ENCODE measurements around the gene ZNF516. TPM values are rescaled to one million over a fixed set of nuclear protein-coding genes. Genes with fewer than 3 reads are reported as not detected.

Gene ZNF516
- total and polyA plus RNA-seq, 2 of the 4 experiments (the other 2 are of a cell fraction): 7.9 to 16.9 TPM

DNA sequence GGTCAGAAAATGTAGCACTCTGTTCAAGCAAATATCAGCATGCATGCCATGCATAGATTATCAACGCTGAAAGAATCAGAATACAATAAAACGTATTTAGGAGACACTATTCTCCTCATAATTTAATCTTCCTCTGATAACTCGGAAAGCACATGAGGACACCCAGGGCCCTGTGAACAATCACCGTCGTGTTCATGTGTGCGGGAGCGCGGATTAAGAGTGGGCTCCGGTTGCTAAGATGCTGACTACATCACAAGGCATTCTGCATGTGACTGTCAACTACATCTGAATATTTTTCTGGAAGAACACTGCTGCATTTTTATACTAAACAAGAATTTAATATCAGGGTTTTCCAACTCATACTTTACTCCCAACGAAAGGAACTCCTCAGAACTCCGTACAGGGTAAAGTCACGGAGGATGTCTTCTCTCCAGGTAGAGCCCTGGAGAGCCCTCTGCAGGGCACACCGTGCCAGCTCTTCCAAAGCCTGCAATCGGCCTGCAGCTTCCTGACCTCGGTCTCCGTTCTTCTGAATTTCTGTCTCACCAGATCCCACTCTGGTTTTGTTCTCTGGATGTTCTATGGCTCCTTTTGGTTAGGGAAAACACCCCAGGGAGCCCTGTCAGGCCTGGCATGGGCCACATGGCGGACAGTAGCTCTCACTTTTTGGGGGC lies 59.6 kb downstream of the ZNF516 start:
- in situ Hi-C loops (cut with MboI; ENCODE audit: low sequenced_read_pairs) (no loop called here), dilution Hi-C loops (cut with HindIII; ENCODE audit: low sequenced_read_pairs, unreplicated experiment) (no loop called here), intact Hi-C loops (cut with micrococcal nuclease) (no loop called here)
- H4K5ac ChIP-seq (ENCODE audit: low read depth, low read length): no peak overlapping the region
- TF ChIP-seq, protein P1, sequence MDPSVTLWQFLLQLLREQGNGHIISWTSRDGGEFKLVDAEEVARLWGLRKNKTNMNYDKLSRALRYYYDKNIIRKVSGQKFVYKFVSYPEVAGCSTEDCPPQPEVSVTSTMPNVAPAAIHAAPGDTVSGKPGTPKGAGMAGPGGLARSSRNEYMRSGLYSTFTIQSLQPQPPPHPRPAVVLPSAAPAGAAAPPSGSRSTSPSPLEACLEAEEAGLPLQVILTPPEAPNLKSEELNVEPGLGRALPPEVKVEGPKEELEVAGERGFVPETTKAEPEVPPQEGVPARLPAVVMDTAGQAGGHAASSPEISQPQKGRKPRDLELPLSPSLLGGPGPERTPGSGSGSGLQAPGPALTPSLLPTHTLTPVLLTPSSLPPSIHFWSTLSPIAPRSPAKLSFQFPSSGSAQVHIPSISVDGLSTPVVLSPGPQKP (IDR thresholded peaks at IDR 0.05; ENCODE audit: borderline replicate concordance, low read depth, low read length): no peak
- TF ChIP-seq RCOR1 (IDR thresholded peaks at IDR 0.05; ENCODE audit: insufficient replicate concordance, low read length): no peak
- peaks cover 49% of the 10 kb centered on the region for H3K36me3 ChIP-seq (ENCODE audit: control insufficient read depth, insufficient read depth, low read length)
- 70% methylated on average over 2 of the region's 17 CpGs; no CpG with 5 or more reads in 1 of the 2 experiments for WGBS, 2 experiments (ENCODE audit: extremely low coverage in 2 of 2, insufficient read length in 1 of 2)
- no peak overlapping the region for H2BK5ac ChIP-seq (ENCODE audit: low read depth, low read length, poor library complexity, severe bottlenecking)
- no peak overlapping the region for H3K27ac ChIP-seq (ENCODE audit: insufficient read depth, low read length)
- POLR2A ChIA-PET (ENCODE audit: unreplicated experiment): no interaction called here
- H3K56ac ChIP-seq (ENCODE audit: extremely low read depth, insufficient read depth, low read length): no peak overlapping the region
- H2BK20ac ChIP-seq (ENCODE audit: low read depth, low read length): no peak overlapping the region
- H3K9ac ChIP-seq (ENCODE audit: low read depth, low read length): no peak overlapping the region
- H2BK120ac ChIP-seq (ENCODE audit: low read depth, low read length): no peak overlapping the region
- ATAC-seq (ENCODE audit: low read depth) (no peak), DNase-seq (no peak)
- no peak overlapping the region for H3K4me2 ChIP-seq (ENCODE audit: low read depth, low read length)
- no peaks in the 10 kb centered on the region for H3K9me3 ChIP-seq (ENCODE audit: control insufficient read depth, insufficient read depth, low read length)
- no TSS peak for BruUV-seq (replicated peaks)
- no peak overlapping the region for H4K91ac ChIP-seq (ENCODE audit: insufficient read depth, low read depth, low read length)
- H3K79me1 ChIP-seq (ENCODE audit: low read depth in 1 of 2, low read length in 2 of 2): peaks cover 45 to 92% of the 10 kb centered on the region in 2 experiments
- H2AK9ac ChIP-seq (replicated peaks; ENCODE audit: low read depth, low read length, poor library complexity): no peak overlapping the region
- CTCF ChIA-PET: no interaction called here
- no peak overlapping the region for H2AFZ ChIP-seq (replicated peaks; ENCODE audit: low read length, poor library complexity)
- H2BK15ac ChIP-seq (ENCODE audit: low read depth, low read length): no peak overlapping the region
- H4K8ac ChIP-seq (ENCODE audit: low read depth in 2 of 2, low read length in 2 of 2): no peak overlapping the region
- H3K14ac ChIP-seq (replicated peaks; ENCODE audit: low read depth, low read length): no peak overlapping the region
- H3K4ac ChIP-seq (ENCODE audit: low read depth, low read length): no peak overlapping the region
- H3K4me1 ChIP-seq (ENCODE audit: control insufficient read depth, insufficient read depth, low read length): peaks cover 4% of the 10 kb centered on the region
- H4K20me1 ChIP-seq (ENCODE audit: insufficient read depth, low read length): peaks cover 92% of the 10 kb centered on the region
- H2AK5ac ChIP-seq (ENCODE audit: low read depth, low read length): no peak overlapping the region
- no peak overlapping the region for H3K4me3 ChIP-seq (ENCODE audit: insufficient read depth, low read depth, low read length)
- peaks cover 12% of the 10 kb centered on the region; the same call in 1 of the 2 replicates for H3K9me1 ChIP-seq (ENCODE audit: insufficient read depth, low read length)
- H3K27me3 ChIP-seq (ENCODE audit: control insufficient read depth, insufficient read depth, low read length): no peaks in the 10 kb centered on the region
- no peak overlapping the region for H3K18ac ChIP-seq (ENCODE audit: low read depth, low read length)
- H3K23ac ChIP-seq (ENCODE audit: low read depth, low read length): no peak overlapping the region
